Fibroblast of pulmonary artery (primary cell): ENCODE measurements around the gene NGDN.

Experiments
- DNase-seq: peaks from one replicate; pipeline ENCODE4 v3.0.0-alpha.2; 2010; ENCODE audit warnings: low read depth
- H3K4me3 ChIP-seq: replicated peaks from 2 replicates; pipeline ENCODE4 v1.5.1; 2011; ENCODE audit warnings: low read depth, mild to moderate bottlenecking, control low read depth, low read length, moderate library complexity
- CTCF ChIP-seq: IDR thresholded peaks from 2 replicates; pipeline ENCODE4 v1.5.1; 2011; ENCODE audit warnings: mild to moderate bottlenecking, control low read depth, low read length, inconsistent platforms; ENCODE audit errors: missing control alignments

The NGDN gene

GRCh38 chr14:23521785-23522640 is 52.5 kb downstream of the NGDN start:
- no peak for TF ChIP-seq CTCF
- no peak for DNase-seq
- no peak overlapping the region for H3K4me3 ChIP-seq

GRCh38 chr14:23522643-23523198 is 53.2 kb downstream of the NGDN start:
- H3K4me3 ChIP-seq, result no peak overlapping the region
- no peak for DNase-seq
- TF ChIP-seq CTCF, result no peak

- no peak overlapping the region for H3K4me3 ChIP-seq
- TF ChIP-seq CTCF, result no peak
- no peak for DNase-seq
Observed at GRCh38 chr14:23523229-23524016, 53.9 kb downstream of the NGDN start.

- TF ChIP-seq CTCF, result no peak
- no peak for DNase-seq
- H3K4me3 ChIP-seq, result no peak overlapping the region
Observed at GRCh38 chr14:23524954-23525353, 55.5 kb downstream of the NGDN start.

- DNase-seq, result no peak
- no peak for TF ChIP-seq CTCF
- H3K4me3 ChIP-seq, result no peak overlapping the region
Observed at GRCh38 chr14:23525611-23526010, 56.1 kb downstream of the NGDN start.
